ENCODE measurements around the gene ZKSCAN4. TPM values are rescaled to one million over a fixed set of nuclear protein-coding genes. Genes with fewer than 3 reads are reported as not detected.

Gene ZKSCAN4
- total and polyA plus RNA-seq, 10 of the 15 experiments (the other 5 are each of a cell fraction or from before 2014, with no cell fraction given): 3.0 to 6.5 (median 5.0) TPM

- TF ChIP-seq EZH2 (IDR thresholded peaks at IDR 0.05; ENCODE audit: borderline replicate concordance, control insufficient read depth, low read depth, low read length): no peak
- no peak for TF ChIP-seq KLF5 (IDR thresholded peaks at IDR 0.05; ENCODE audit: partially characterized antibody)
- no peak for TF ChIP-seq FOXK2 (IDR thresholded peaks at IDR 0.05)
- TF ChIP-seq ASH2L (IDR thresholded peaks at IDR 0.05; ENCODE audit: borderline replicate concordance, low read depth): no peak; the same call in 1 of the 2 replicates
- TF ChIP-seq ZNF384 (IDR thresholded peaks at IDR 0.05; ENCODE audit: borderline replicate concordance, low read depth, low read length): no peak
- TF ChIP-seq EGR1 (IDR thresholded peaks at IDR 0.05; ENCODE audit: borderline replicate concordance in 1 of 2, low read depth in 2 of 2, low read length in 2 of 2): peak in 1 of 2 experiments; percentile 55; a peak in 2 of 3 replicates
- TF ChIP-seq, protein P1, sequence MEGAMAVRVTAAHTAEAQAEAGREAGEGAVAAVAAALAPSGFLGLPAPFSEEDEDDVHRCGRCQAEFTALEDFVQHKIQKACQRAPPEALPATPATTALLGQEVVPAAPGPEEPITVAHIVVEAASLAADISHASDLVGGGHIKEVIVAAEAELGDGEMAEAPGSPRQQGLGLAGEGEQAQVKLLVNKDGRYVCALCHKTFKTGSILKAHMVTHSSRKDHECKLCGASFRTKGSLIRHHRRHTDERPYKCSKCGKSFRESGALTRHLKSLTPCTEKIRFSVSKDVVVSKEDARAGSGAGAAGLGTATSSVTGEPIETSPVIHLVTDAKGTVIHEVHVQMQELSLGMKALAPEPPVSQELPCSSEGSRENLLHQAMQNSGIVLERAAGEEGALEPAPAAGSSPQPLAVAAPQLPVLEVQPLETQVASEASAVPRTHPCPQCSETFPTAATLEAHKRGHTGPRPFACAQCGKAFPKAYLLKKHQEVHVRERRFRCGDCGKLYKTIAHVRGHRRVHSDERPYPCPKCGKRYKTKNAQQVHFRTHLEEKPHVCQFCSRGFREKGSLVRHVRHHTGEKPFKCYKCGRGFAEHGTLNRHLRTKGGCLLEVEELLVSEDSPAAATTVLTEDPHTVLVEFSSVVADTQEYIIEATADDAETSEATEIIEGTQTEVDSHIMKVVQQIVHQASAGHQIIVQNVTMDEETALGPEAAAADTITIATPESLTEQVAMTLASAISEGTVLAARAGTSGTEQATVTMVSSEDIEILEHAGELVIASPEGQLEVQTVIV (IDR thresholded peaks at IDR 0.05; ENCODE audit: borderline replicate concordance, partially characterized antibody): no peak
- peak; percentile 59; the same call in 1 of the 2 replicates for TF ChIP-seq HSF1 (IDR thresholded peaks at IDR 0.05; ENCODE audit: low read depth, low read length)
- TF ChIP-seq, protein P2, sequence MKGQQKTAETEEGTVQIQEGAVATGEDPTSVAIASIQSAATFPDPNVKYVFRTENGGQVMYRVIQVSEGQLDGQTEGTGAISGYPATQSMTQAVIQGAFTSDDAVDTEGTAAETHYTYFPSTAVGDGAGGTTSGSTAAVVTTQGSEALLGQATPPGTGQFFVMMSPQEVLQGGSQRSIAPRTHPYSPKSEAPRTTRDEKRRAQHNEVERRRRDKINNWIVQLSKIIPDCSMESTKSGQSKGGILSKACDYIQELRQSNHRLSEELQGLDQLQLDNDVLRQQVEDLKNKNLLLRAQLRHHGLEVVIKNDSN (IDR thresholded peaks at IDR 0.05; ENCODE audit: borderline replicate concordance, extremely low read length, insufficient read depth, low read depth, low read length): no peak
- TF ChIP-seq BRCA1 (IDR thresholded peaks at IDR 0.05; ENCODE audit: low read depth, low read length): no peak
- TF ChIP-seq ZBED1 (IDR thresholded peaks at IDR 0.05; ENCODE audit: borderline replicate concordance): peak; percentile 66; the same call in 1 of the 2 replicates
- no peak for TF ChIP-seq ATF3 (IDR thresholded peaks at IDR 0.05; ENCODE audit: borderline replicate concordance, extremely low read depth, low read depth, low read length)
- TF ChIP-seq MYC (IDR thresholded peaks at IDR 0.05; ENCODE audit: insufficient read depth, insufficient read length, insufficient replicate concordance, low read length, severe bottlenecking): no peak
- peak; percentile 77 for TF ChIP-seq IRF4 (IDR thresholded peaks at IDR 0.05; ENCODE audit: low read depth, low read length)
- no peak for TF ChIP-seq KDM1A (IDR thresholded peaks at IDR 0.05; ENCODE audit: borderline replicate concordance)
- no peak for TF ChIP-seq CEBPB (IDR thresholded peaks at IDR 0.05; ENCODE audit: borderline replicate concordance in 1 of 2, low read depth in 2 of 2, low read length in 2 of 2)
- TF ChIP-seq POLR2AphosphoS2 (IDR thresholded peaks at IDR 0.05; ENCODE audit: low read depth, low read length): peak; percentile 57; the same call in 1 of the 2 replicates
- 0 out of 2 replicates have a peak, but pooled peaks have one; percentile 39 for TF ChIP-seq TCF3 (IDR thresholded peaks at IDR 0.05; ENCODE audit: borderline replicate concordance, insufficient read depth, low read depth, low read length)
- TF ChIP-seq CREB1 (IDR thresholded peaks at IDR 0.05; ENCODE audit: low read depth): peak; percentile 73
- no peak for TF ChIP-seq SMAD1 (IDR thresholded peaks at IDR 0.05; ENCODE audit: low read depth, partially characterized antibody)
- peak; percentile 77 for TF ChIP-seq SMAD5 (IDR thresholded peaks at IDR 0.05; ENCODE audit: low read depth)
- TF ChIP-seq SMARCA5 (IDR thresholded peaks at IDR 0.05): peak; percentile 91
- TF ChIP-seq HDAC6 (IDR thresholded peaks at IDR 0.05; ENCODE audit: unreplicated experiment): no peak
Measured at GRCh38 chr6:28225056-28225834, 26.8 kb downstream of the ZKSCAN4 start, which contains the start of gene ZSCAN9 (continued).

All from GM12878 (cell line).